NCI-H1930 (cell line): ENCODE data around the gene KCNQ1.
"Not testable (repeated sequence)": the region's sequence is repeated elsewhere in the genome, so short reads cannot be mapped to it uniquely, and the experiment has no call there.

Source experiments
- DNase-seq, 2 experiments: peaks; one replicate each; lab custom pipeline; 2025; lab: John Stamatoyannopoulos, UW

KCNQ1 gene

GRCh38 chr11:2474059-2474901, 29.5 kb downstream of the KCNQ1 start:
- no peak for DNase-seq

DNA sequence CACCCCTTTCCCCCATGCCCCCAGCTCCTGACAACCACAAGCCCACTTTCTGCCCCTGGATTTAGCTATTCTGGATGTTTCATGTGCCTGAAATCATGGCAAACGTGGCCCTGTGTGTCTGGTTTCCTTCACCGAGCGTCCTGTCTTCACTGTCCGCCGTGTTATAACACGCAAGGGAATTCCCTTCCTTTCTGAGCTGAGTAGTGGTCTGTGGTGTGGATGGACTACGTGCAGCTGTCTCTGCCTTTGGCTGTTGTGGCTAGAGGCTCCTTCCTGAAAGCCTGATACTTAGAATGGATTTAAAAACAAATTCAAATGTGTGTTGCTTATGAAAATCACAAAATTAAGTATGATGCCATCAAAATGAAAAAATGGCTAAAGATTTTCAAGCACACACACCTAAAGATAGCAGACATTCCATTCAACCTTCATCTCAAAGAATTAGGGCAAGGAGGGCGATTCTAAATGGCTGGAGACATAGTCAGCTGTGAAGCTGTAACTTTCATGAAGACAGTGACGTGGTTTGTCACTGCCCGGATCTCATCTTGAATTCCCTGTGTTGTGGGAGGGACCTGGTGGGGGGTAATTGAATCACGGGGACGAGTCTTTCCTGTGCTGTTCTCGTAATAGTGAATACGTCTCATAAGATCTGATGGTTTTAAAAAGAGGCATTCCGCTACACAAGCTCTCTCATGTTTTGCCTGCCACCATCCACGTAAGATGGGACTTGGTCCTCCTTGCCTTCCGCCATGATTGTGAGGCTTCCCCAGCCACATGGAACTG, 30.5 kb downstream of the KCNQ1 start:
- no peak for DNase-seq

DNA sequence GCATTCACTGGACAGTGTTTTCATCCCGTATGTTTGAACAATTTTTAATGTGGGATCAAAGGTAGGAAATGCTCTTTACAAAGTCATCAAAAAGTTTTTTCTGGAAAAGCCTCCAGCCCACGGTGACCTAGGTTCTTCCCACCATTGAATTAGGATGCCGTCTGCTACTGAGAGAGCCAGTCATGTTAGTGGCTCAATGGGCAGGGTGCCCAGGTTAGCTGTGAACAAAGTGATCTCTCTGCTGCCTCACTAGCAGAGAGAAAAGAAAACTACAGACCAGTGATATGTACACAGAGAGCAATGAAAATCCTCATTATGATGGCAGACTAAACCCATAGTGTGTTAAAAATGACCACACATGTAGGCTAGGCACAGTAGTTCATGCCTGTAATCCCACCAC, 32.4 kb downstream of the KCNQ1 start:
- no peak for DNase-seq

DNA sequence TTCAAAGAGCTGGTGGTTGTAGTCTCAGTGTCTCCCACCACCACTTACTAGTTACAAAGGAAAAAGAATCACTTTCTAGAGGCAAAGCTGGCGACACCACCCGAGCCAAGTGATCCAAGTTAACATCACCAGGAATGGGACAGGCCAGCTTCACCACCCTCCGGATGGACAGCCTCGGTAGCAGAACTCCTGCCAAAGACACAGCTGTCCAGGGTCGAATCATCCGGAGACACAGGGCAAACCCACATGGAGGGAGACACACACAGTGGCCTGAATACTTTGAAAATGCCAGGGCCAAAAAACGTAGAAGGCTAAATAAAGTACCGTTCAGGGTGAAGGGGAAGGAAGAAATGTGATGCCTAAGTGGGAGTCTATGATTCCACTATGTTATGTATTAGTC, 33.1 kb downstream of the KCNQ1 start:
- no peak for DNase-seq

- DNase-seq, result not testable (repeated sequence)
These were observed 35.5 kb downstream of the KCNQ1 start for GRCh38 chr11:2480067-2480873.

DNA sequence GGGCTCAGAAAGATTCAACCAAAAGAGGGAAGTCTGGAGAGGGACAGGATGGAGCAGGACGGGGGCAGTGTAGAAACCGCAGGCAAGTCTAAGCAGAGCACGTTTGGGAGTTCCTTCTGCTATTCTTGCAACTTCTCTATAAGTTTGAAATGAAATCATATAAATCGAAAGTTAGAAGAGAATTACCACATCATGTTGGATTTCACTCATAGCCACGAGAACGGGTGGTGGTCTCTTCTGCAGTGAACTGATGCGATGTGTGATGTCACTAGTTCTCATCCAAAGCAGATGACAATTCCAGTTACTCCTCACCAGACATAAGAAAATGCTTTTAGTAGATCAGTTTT, 36.0 kb downstream of the KCNQ1 start:
- no peak for DNase-seq

DNA sequence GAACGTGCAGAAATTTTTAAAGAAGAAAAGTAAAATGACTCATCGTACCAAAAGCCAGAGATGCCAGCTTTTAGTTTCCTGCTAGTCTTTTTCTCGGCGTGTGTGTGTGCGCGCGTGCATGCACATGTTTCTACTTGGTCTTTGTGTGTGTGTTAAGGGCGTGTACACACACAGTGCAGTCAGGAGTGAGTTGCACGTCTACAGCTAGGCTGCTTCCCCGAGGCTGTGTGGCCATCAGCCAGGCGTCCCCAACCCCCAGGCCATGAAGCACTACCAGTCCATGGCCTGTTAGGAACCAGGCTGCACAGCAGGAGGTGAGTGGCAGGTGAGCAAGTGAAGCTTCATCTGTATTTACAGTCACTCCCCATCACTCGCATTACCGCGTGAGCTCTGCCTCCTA, 36.4 kb downstream of the KCNQ1 start:
- DNase-seq, result no peak

GRCh38 chr11:2482204-2482603, 37.4 kb downstream of the KCNQ1 start:
- DNase-seq, result no peak

DNA sequence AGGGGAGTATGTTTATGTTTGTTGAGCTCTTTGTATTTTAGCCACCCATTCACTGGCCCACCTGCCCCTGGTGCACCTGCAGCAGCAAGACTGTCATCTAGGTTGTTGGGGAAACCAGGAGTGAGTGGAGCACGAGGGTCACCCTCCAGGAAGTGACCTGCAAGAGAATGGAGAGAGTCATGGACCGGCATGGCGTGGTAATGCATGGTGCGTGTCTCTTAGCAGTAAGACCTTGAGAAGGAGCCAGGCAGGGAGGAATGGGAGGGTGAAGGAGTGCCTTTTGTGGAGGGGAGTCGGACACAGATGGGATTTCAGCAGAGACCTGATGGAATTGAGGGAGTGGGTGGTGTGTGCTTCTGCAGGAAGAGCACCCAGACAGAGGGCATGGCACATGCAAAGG, 37.9 kb downstream of the KCNQ1 start:
- no peak for DNase-seq

DNA sequence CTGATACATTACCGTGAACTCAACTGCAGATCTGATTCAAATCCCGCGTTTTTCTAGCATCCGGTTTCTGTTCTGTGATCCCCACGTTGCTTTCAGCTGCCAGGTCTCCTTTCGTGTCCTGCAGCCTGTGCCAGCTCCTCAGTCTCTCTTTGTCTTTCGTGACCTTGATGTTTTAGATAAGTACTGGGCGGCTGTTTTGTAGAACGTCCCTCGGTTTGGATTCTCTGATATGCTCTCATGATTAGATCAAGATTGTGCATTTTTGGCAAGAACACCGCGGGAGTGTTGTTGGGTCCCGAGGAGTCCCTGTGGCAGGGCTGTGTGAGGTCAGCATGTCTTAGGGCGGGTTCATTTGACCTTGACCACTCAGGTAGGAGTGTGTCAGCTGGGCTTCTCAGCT, 38.6 kb downstream of the KCNQ1 start:
- no peak for DNase-seq

GRCh38 chr11:2484576-2485125, 39.8 kb downstream of the KCNQ1 start:
- DNase-seq, result no peak

DNA sequence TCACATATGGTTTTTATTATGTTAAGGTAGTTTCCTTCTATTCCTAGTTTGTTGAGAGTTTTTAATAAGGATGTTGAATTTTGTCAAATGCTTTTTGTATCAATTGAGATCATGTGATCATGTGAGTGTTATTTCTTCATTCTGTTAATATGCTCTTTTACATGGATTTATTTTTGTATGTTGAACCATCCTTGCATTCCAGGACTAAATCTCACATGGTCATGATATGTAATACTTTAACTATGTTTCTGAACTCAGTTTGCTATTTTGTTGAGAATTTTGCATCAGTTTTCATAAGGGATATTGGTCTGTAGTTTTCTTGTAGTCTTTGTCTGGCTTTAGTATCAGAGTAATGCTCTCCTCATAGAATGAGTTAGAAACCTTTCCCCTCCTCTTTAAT, 43.2 kb downstream of the KCNQ1 start:
- no peak for DNase-seq

DNA sequence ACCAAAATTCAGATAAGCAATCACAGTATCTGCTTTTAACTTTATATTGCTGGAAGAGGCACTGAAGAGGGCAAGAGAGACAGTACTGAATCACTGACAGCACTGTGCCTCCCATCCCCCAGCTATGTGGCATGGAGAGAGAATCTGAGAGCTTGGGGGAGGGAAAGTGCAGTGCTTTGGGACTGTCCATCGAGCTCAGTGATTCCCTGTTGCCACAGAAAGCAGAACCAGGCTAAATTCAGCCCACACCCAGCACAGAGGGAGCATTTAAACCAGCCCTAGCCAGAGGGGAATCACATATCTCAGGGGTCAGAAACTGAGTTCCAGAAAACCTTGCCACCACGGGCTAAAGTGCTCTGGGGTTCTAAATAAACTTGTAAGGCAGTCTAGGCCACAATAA, 44.3 kb downstream of the KCNQ1 start:
- no peak for DNase-seq

DNA sequence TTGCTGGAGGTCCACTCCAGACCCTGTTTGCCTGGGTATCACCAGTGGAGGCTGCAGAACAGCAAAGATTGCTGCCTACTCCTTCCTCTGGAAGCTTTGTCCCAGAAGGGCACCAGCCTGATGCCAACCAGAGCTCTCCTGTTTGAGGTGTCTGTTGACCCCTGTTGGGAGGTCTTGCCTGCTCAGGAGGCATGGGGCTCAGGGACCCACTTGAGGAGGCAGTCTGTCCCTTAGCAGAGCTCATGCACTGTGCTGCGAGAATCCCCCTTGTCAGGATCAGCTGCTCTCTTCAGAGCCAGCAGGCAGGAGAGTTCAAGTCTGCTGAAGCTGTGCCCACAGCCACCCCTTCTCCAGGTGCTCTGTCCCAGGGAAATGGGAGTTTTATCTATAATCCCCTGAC, 53.1 kb downstream of the KCNQ1 start:
- DNase-seq, result not testable (repeated sequence)

DNA sequence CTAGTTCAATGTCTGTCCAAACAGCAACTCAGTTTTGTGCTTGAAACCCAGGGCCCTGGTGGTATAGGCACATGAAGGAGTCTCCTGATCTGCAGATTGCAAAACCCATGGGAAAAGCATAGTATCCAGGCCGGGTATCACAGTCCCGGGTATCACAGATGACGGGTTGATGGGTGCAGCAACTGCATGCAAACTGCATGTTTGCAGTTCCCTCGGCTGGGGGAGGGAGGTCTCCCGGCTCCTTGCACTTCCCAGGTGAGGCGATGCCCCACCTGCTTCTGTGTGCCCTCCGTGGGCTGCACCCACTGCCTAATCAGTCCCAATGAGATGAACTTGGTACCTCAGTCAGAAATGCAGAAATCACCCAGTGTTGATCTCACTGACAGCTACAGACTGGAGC, 53.9 kb downstream of the KCNQ1 start:
- no peak for DNase-seq

DNA sequence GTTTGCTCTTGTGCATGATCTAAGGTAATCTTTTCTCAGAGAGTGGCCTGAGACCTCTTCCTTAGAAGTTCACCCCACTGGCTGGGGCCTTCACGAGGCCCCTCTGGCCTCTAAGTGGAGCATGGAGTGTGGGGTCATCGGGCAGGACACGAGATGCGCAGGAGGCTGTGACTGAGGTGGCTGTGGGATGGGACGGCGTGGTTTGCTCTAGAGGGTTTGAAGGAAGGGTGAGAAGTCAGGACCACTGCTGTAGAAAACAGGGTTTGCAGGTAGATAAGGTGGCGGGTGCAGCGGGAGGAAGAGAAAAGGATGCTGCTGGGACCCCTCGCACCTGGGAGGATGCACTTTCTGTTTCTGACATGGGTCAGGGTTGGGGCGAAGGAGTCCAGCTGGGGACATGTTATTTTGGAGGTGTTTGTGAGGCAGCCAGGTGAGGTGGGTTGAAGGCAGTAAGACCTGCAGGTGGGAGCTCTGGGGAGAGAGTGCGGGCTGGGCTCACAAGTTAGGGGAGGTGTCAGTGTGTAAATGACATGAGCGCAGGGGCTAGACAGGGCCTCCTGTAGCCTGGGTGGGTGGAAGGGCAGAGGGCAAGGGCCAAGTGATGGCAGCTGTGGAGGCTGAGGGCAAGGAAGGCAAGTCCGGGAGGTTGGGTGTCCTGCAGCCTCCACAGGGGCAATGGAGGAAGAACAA, 62.5 kb downstream of the KCNQ1 start:
- no peak for DNase-seq

DNA sequence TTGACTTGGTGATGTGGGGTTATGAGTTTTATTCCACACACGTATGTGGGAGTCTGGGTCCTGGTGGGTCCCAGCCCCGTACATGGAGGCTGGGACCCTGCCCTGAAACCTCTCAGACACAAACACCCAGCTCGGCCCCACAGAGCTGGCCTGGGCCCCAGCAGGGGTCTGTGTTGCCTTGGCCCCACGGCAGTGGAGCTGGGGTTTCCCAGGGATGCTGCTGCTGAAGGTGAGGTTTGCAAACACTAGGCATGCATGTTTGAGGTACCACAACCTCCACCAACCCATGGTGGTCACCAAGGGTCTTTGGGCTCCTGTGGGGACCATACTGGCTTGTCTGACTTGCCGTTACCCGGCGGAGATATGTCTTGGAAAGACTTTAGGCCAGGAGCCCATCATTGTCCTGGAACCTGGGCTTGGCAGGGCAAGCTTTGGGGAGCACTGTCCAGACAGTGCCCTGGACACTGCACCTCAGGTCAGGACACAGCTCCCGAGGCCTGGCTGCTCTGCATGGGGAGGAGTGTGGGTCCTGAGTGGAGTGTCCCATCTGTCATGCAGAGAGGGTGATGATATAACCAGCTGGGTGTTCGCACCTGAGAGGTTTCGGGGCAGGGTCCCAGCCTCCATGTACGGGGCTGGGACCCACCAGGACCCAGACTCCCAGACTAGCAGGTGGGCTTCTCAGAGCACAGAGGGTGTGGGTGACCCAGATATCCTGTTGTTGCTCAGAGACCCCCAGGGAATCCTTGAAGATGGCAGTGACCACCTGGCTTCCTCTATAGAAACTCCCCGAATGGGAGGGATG, 63.3 kb downstream of the KCNQ1 start:
- no peak for DNase-seq

- DNase-seq, result no peak
These were observed 64.0 kb downstream of the KCNQ1 start for GRCh38 chr11:2508793-2509192.

DNA sequence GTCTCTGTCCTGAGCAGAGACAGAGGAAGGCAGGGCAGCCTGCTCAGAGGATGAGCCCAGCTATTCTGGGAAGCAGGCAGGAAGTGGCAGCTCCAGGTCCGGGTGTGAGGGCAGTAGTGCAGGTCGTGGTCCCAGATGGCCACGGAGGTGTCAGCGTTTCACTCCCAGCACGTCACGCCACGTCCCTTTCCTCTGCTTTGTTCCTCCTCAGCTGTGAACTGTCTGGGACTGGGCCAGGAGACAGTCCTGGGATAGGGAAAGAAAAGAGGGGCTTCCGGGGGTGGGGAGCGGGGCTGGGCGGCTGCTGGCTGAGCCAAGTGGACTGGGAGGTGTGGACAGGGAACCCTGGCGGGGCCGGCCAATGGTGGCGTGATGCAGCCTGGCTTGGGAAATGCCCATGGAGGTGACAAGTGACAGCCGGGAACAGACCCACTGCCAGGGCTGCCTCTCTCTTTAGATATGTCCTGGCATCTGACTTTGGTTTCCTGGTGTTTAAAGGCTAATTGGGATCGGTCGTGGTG, 64.7 kb downstream of the KCNQ1 start:
- no peak for DNase-seq

- DNase-seq, result no peak
These were observed 66.0 kb downstream of the KCNQ1 start for GRCh38 chr11:2510626-2511402.
